ENCODE measurements around the gene PKNOX2. TPM values are rescaled to one million over a fixed set of nuclear protein-coding genes. Genes with fewer than 3 reads are reported as not detected.

The PKNOX2 gene
- total RNA-seq, 1 donor from 2014 or later: 8.7 TPM

DNA sequence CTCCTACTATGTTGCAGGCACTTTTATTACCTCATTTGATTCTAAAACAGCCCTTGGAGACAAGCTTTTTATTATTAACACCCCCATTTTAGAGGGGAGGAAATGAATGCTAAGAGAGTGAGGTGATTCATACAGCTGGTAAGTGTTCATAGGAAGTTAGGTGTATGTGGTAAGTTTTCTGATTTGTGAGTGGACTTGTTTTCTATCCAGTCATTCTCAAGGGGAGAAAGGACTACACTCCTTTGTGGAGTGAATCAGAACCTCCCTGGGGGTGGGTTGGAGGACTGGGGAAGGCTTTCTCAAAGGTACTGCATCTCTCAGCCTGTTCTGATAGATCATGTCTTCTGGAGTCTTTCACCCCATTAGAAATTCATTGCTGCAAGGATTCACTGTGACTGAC lies 23.5 kb downstream of the PKNOX2 start:
- TF ChIP-seq, protein P1, sequence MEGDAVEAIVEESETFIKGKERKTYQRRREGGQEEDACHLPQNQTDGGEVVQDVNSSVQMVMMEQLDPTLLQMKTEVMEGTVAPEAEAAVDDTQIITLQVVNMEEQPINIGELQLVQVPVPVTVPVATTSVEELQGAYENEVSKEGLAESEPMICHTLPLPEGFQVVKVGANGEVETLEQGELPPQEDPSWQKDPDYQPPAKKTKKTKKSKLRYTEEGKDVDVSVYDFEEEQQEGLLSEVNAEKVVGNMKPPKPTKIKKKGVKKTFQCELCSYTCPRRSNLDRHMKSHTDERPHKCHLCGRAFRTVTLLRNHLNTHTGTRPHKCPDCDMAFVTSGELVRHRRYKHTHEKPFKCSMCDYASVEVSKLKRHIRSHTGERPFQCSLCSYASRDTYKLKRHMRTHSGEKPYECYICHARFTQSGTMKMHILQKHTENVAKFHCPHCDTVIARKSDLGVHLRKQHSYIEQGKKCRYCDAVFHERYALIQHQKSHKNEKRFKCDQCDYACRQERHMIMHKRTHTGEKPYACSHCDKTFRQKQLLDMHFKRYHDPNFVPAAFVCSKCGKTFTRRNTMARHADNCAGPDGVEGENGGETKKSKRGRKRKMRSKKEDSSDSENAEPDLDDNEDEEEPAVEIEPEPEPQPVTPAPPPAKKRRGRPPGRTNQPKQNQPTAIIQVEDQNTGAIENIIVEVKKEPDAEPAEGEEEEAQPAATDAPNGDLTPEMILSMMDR (IDR thresholded peaks at IDR 0.05; ENCODE audit: partially characterized antibody, unreplicated experiment): no peak
- Mint-ChIP-seq H3K4me1 (ENCODE audit: low read depth, unreplicated experiment) (peaks cover 6% of the 10 kb centered on the region), H3K27me3 (ENCODE audit: unreplicated experiment) (peaks cover 2% of the 10 kb centered on the region), H3K36me3 (ENCODE audit: unreplicated experiment) (peaks cover 10% of the 10 kb centered on the region), H3K4me3 (ENCODE audit: unreplicated experiment) (no peak overlapping the region), H3K27ac (ENCODE audit: unreplicated experiment) (no peak overlapping the region), H3K9me3 (ENCODE audit: unreplicated experiment) (no peaks in the 10 kb centered on the region)
- no peak for DNase-seq

DNA sequence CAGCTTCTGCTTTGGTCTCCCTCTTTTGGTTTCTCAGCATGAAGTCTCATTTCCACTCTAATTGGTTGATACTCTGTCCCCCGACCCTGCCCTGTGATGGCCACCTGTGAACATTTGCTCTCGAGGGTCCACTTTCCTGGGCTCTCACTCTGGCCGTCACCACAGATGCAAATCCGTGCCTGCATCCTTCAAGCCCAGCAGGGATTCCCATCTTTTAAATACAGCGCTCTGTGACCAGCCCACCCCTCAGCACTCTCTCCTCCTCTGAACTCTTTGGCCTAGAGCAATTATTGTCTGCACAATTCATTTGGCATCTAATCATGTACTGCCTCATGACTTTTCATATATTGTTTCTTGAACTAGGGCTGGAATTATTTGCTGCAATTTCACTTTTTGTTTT lies 26.0 kb downstream of the PKNOX2 start:
- Mint-ChIP-seq H3K4me3 (ENCODE audit: unreplicated experiment) (no peak overlapping the region), H3K27ac (ENCODE audit: unreplicated experiment) (no peak overlapping the region), H3K9me3 (ENCODE audit: unreplicated experiment) (peaks cover 3% of the 10 kb centered on the region), H3K27me3 (ENCODE audit: unreplicated experiment) (peaks cover 4% of the 10 kb centered on the region), H3K36me3 (ENCODE audit: unreplicated experiment) (peaks cover 15% of the 10 kb centered on the region), H3K4me1 (ENCODE audit: low read depth, unreplicated experiment) (peaks cover 6% of the 10 kb centered on the region)
- TF ChIP-seq, protein P1 (IDR thresholded peaks at IDR 0.05; ENCODE audit: partially characterized antibody, unreplicated experiment): no peak
- no peak for DNase-seq

DNA sequence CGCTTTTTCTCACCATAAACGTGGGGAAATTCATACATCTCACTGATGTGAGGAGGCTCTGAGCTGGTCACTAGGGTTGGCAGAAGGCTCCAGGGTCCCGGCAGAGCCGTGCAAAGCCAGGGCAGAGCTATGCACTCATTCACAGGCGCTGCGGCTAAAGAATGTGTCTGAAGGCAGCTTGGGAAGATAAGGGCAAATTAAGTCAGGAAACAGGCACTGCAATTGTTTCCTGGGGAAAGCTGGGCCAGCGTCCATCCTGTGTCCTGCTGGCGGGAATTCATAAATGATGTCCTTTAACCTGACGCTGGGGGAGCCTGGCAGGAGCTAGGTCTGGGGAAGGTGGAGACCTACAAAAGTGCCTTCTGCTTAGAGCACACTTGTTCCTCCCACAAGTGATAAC lies 27.6 kb downstream of the PKNOX2 start:
- peaks cover 9% of the 10 kb centered on the region for H3K36me3 Mint-ChIP-seq (ENCODE audit: unreplicated experiment)
- no peak overlapping the region for H3K4me3 Mint-ChIP-seq (ENCODE audit: unreplicated experiment)
- peaks cover 6% of the 10 kb centered on the region for H3K4me1 Mint-ChIP-seq (ENCODE audit: low read depth, unreplicated experiment)
- TF ChIP-seq, protein P1 (IDR thresholded peaks at IDR 0.05; ENCODE audit: partially characterized antibody, unreplicated experiment): no peak
- H3K9me3 Mint-ChIP-seq (ENCODE audit: unreplicated experiment): peaks cover 3% of the 10 kb centered on the region
- peaks cover 2% of the 10 kb centered on the region for H3K27me3 Mint-ChIP-seq (ENCODE audit: unreplicated experiment)
- no peak for DNase-seq
- H3K27ac Mint-ChIP-seq (ENCODE audit: unreplicated experiment): no peak overlapping the region

DNA sequence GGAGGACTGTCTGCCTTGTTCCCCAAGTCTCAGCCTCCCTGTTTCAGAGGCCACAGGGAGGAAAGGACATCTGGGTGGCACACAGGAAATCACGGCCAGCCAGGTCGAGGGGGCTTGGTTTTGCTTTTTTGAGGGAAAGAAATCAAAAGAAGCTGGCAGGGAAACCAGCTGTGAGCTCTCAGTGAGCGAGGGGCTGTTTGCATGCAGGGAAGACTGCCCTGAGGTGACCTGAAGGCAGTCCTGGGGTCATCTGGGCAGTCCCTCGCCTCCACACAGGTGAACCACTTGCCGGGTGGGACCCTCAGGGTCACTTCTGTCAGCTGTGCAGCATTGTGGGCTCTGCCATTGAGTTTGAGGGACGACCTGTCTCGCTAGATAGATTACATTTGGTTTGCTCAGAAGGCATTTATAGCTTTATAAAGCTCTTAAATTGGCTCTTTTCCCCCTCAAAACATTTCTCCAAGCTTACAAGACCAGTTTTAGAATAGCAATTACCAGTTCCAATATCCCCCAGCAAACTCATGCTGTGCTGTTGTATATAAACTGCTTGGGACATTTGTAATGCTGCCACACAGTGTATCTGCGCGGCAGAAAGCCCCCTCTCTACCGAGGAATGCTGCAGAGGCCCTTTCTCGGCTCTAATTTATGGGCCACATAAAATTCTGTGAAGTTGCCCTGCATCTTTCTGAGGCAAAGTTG lies 28.3 kb downstream of the PKNOX2 start:
- Mint-ChIP-seq H3K4me1 (ENCODE audit: low read depth, unreplicated experiment) (peaks cover 6% of the 10 kb centered on the region), H3K27me3 (ENCODE audit: unreplicated experiment) (peaks cover 2% of the 10 kb centered on the region), H3K36me3 (ENCODE audit: unreplicated experiment) (peaks cover 9% of the 10 kb centered on the region), H3K4me3 (ENCODE audit: unreplicated experiment) (no peak overlapping the region), H3K27ac (ENCODE audit: unreplicated experiment) (no peak overlapping the region), H3K9me3 (ENCODE audit: unreplicated experiment) (peaks cover 3% of the 10 kb centered on the region)
- TF ChIP-seq, protein P1 (IDR thresholded peaks at IDR 0.05; ENCODE audit: partially characterized antibody, unreplicated experiment): no peak
- DNase-seq: no peak

DNA sequence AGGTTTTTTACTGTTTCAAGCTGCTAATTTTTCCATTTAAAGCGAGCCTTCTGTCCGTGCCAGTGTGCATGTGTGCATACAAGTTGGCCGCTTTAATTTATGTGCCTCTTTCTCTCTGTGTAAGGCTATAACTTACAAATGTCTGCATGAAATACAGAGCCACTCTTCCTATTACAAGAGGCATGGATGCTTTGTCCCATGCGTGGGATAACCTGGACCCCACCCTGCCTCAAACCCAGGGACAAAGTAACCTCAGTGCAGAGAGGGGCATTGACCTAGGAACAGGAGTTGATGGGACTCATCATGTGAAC lies 28.8 kb downstream of the PKNOX2 start:
- peaks cover 2% of the 10 kb centered on the region for H3K27me3 Mint-ChIP-seq (ENCODE audit: unreplicated experiment)
- TF ChIP-seq, protein P1 (IDR thresholded peaks at IDR 0.05; ENCODE audit: partially characterized antibody, unreplicated experiment): no peak
- peaks cover 6% of the 10 kb centered on the region for H3K4me1 Mint-ChIP-seq (ENCODE audit: low read depth, unreplicated experiment)
- no peak overlapping the region for H3K4me3 Mint-ChIP-seq (ENCODE audit: unreplicated experiment)
- DNase-seq: no peak
- peaks cover 9% of the 10 kb centered on the region for H3K36me3 Mint-ChIP-seq (ENCODE audit: unreplicated experiment)
- H3K9me3 Mint-ChIP-seq (ENCODE audit: unreplicated experiment): peaks cover 3% of the 10 kb centered on the region
- no peak overlapping the region for H3K27ac Mint-ChIP-seq (ENCODE audit: unreplicated experiment)

All from glutamatergic neuron (in vitro differentiated cells).